HG03066 (cell line): ENCODE data around the gene NOP9.

ENCODE experiments used
- ATAC-seq: cut with Tn5 transposase; IDR thresholded peaks from one replicate; pipeline ENCODE4 v1.9.1; 2021; ENCODE audit warnings: low read depth; ENCODE audit not compliant: unreplicated experiment

Gene NOP9

GRCh38 chr14:24299255-24300191 lies at the start of gene NOP9, which contains the start of gene DHRS1:
NOP9 (plus strand) TSS chr14:24299850; CDS start chr14:24299955, 105 bp downstream.
DHRS1 (minus strand) TSS chr14:24299780; CDS start chr14:24299106, 674 bp downstream.
- peak; percentile 75 for ATAC-seq

GRCh38 chr14:24250354-24250753 lies 49.3 kb upstream of the NOP9 start:
- ATAC-seq = no peak

- no peak for ATAC-seq
Observed at GRCh38 chr14:24251880-24252288, 47.8 kb upstream of the NOP9 start.

DNA sequence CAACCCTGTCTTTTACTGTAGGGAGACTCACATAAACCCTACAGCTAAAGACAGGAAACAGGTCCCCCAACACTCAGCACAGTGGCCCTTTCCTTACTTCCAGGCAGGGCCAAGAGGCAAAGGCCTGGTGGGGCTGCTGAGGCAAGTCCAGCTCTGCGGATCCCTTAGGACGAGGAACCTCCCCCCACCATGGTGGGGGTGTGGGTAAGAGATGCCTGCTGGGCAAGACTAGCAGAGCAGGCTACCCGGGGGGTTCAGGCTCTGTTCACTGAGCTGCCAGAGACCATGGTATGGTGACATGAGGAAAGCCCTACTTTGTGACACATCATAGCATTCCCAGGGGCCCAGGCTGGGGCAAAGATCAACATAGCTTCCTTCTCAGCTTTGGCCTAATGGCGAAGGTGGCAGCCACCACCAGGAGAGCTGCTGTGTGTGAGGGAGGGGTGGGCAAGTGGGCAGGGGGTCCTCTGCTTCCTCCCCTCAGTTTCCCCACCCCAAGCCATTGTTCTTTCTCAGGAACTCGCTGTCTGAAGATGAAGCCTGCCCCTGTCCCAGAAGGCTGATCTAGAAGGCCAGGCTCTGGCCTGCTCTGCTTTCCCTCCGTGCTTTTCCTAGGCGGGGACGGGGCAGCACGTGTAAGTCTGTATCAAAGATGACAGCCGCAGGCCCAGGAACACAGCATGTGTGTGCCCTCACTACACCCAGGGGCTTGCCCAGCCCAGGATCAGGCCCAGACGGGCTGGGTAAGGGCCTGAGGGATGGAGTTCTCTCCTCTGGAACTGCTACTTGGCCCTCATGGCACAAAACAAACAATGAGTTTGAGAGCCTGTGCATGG lies 47.1 kb upstream of the NOP9 start:
- ATAC-seq = no peak

DNA sequence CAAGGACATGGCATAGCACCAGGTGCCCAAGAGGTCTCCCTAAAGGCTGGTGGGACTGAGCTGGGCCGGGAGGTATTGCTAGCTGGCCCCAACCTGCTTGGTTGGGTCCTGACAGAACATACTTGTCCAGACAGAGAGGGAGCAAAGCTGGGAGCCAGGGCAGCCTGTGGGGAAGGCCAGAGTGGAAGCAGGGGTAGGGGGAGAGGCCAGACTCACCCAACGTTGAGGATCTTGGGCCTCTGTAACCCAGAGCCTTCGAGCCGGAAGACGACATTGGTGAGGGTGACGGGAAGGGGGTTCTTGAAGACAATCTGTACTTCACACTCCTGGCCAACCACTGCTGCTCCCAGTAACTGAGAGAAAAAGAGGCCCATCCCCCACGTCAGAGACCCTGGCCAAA lies 45.7 kb upstream of the NOP9 start:
- no peak for ATAC-seq

DNA sequence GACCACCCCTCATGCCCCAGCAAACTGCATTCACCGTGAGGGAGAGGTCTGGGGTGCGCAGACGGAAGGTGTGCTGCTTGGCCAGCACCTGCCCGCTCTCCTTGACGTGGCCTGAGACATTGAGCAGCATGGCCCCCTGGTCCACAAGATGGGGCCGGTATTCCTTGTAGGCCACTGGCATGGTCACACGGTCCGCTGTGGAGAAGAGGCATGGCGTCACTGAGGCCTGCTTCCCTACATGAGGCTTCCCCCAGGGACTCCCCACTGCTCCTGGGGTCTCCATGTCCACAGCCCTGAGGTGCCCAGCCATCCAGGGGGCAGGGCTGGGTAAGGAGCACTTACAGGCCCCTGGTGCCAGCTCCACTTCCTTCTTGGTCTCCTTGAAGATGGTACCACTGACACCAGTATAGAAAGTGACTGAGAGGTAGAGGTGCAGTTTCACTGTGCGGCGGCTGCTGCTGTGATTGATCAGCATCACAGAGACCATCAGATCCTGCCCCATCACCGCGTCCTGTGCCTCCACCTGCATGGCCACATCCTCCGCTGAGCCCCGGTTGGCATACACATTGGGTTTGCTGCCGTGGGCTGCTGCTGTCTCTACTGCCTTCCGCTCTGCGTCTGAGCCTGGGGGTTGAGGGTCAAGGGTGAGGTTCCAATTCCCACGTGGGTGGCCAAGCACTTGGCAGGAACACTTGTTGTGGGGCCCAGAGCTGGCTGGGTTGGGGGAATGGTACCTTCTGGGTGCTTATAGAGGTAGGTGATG lies 44.8 kb upstream of the NOP9 start:
- ATAC-seq = no peak

GRCh38 chr14:24255438-24255837 lies 44.2 kb upstream of the NOP9 start:
- no peak for ATAC-seq

GRCh38 chr14:24255931-24256711 lies 43.5 kb upstream of the NOP9 start:
- ATAC-seq = no peak

DNA sequence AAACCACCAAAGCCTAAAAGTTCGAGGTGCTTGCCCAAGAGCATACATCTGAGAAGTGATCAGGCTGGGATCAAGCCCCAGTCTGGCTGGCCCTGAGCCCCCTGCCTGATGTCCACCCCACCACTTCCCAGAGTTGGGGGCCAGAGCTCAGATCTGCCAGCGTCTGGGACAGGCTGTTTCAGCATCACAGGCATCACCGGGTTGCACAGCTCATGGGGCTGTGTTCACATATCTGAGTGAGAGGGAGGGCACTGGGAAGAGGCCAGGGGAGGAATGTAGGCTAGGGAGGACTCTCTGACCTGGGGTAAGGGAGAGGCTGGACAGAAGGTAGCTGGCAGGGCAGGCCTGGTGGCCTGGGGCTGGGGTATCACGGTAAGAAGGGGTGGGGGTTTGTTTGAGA lies 42.7 kb upstream of the NOP9 start:
- ATAC-seq = no peak

- no peak for ATAC-seq
Observed at GRCh38 chr14:24258119-24258518, 41.5 kb upstream of the NOP9 start.

GRCh38 chr14:24258548-24259265 lies 40.9 kb upstream of the NOP9 start:
- ATAC-seq = no peak

DNA sequence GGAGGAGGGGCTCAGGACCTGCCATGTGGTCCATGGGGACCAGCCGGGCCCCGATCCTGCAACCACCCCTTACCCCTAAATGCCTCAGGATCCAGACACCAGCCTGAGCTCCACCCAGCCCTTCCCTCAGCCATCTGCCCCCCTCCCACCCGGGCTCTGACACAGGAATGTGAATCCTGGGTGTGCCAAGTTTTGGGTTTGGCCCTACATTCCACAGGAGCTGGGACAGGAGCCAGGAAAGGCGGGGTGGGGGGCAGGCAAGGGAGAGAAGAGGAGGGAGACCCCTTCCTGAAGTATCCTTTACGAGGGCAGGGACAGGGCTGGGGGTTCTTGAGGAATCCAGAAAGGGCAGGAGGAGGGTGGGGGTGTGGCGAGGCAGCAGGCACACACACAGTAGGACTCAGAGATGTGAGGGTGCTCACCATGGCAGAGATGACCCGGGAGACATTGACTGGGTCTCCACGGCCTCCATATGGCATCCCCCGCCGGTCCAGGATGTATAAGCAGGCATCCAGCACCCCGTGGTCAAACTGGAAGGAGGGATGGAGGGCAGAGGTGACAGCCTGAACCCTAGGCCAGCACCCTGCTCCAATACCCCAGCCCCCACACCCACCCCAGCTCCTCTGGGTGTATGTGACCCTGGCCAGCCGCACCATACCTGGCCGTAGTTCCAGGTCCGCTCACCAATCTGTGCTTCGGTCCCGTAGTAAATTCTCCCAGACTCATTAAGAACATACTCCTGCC lies 40.2 kb upstream of the NOP9 start:
- no peak for ATAC-seq

DNA sequence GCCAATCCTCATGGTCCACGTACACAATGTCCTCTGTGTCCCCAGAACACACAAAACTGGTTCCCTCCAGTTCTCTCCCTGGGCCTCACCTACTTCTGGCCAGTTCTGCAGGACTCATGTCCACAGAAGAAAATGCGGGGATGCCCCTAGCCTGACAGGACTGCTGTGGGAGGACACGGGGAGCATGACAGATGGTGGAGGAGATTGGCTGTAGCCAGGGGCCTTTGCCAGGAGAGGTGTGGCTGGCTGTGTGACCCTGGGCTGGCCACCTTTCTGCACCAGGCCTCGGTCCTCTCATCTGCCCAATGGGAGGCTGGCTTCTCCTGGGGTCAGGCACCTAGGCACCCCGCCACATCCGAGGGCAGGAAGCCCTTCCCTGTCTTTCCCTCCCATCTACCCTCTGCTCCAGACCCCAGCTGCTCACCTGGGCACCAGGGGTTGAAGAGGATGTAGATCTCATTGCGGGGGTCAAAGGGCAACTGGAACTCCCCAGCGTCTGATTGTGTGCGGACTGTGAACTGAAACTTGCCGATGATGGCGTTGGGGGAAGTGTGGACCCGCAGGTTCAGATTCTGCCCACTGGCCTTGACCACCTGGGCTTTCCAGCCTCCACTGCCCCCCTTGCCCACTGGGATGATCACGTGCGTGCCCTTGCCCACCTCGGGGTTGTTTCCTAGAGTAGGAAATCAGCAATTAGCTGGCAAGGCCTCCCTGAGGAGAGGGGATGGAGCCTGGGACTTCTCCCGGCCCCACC lies 39.4 kb upstream of the NOP9 start:
- ATAC-seq = no peak

DNA sequence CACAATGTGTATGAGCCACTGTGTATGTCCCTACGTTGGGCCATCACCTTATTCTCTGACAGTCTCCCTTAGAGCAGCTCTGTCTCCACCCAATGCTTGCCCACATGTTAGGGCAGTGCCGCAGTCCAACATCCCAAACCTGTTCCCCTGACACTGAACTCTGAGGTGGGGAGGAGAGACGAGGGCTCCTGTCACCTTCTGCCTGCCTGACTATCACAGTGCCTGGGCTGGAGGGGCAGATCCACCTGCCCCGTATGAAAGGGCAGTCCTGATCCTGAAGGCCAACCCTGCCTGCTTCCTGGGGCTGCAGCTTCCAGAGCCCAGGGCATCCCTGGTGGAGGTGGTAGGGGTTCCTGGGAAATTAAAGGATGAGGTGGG lies 38.9 kb upstream of the NOP9 start:
- ATAC-seq = no peak

- no peak for ATAC-seq
Observed at GRCh38 chr14:24261256-24261968, 38.2 kb upstream of the NOP9 start.

DNA sequence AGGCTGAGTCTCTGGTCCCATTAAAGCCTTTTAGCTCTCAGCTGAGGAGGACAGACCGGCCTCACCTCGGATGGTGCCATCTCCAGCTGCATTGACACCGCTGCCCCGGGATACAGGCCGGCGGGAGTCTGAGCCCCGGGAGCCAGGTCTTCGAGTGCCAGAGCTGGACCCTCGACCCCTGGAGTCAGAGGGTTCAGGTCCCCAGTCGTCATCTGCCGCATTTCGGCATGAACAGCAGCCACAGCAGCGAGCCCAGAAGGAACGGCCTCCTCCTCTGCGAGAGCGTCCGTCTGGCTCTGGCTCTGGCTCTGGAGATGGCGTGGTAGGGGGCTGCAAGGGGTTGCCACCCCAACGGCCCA lies 37.7 kb upstream of the NOP9 start:
- ATAC-seq = no peak
